OCI-LY7 (cell line): ENCODE results near the gene ATRAID. TPM values are rescaled to one million over a fixed set of nuclear protein-coding genes. Genes with fewer than 3 reads are reported as not detected.
A peak's percentile ranks its signal among the peaks of the same experiment; 100 is the strongest.

Experiments used
- BruUV-seq: library from RNA; stranded (reverse); fragments of 400-500 nt; replicated peaks from 2 replicates; lab custom pipeline; 2021; lab: Mats Ljungman, UMichigan
- CTCF ChIA-PET: fragments of 300-600 bp; sonication (Branson Sonifier 250); formaldehyde crosslinking; loops from one replicate; lab custom pipeline; 2022; ENCODE audit warnings: antibody characterized with exemption; ENCODE audit not compliant: unreplicated experiment; lab: Charles Lee
- POLR2A ChIA-PET: fragments of 300-600 bp; sonication (Branson Sonifier 250); formaldehyde crosslinking; loops from one replicate; lab custom pipeline; 2022; ENCODE audit warnings: antibody characterized with exemption; lab: Charles Lee
- DNase-seq: peaks from one replicate; pipeline ENCODE4 v3.0.0-alpha.2; 2015; ENCODE audit warnings: low spot score
- H2AFZ ChIP-seq: fragments of 200-600 bp; sonication (generic), shearing (Covaris generic); 2 replicates; pipeline ENCODE4 v1.6.1; 2014; ENCODE audit warnings: mild to moderate bottlenecking, antibody characterized with exemption, low read length, moderate library complexity
- H3K27ac ChIP-seq: fragments of 200-600 bp; sonication (generic); 2 replicates; pipeline ENCODE4 v1.5.1; 2014; ENCODE audit warnings: mixed run types, low read depth, mild to moderate bottlenecking, moderate library complexity, low read length, inconsistent platforms; ENCODE audit not compliant: poor library complexity, severe bottlenecking
- H3K36me3 ChIP-seq: fragments of 200-600 bp; sonication (generic); 2 replicates; pipeline ENCODE4 v1.6.1; 2014; ENCODE audit warnings: mild to moderate bottlenecking, antibody characterized with exemption, low read length, moderate library complexity, mixed read lengths; ENCODE audit not compliant: insufficient read depth
- H3K4me1 ChIP-seq: fragments of 200-600 bp; sonication (generic); 2 replicates; pipeline ENCODE4 v1.5.1; 2014; ENCODE audit warnings: mild to moderate bottlenecking, low read length; ENCODE audit not compliant: insufficient read depth, poor library complexity, severe bottlenecking
- H3K4me2 ChIP-seq: fragments of 200-600 bp; sonication (generic); 2 replicates; pipeline ENCODE4 v1.6.1; 2014; ENCODE audit warnings: mild to moderate bottlenecking, low read length
- H3K4me3 ChIP-seq: fragments of 200-600 bp; sonication (generic); 2 replicates; pipeline ENCODE4 v1.5.1; 2014; ENCODE audit warnings: mild to moderate bottlenecking, low read depth, low read length; ENCODE audit not compliant: poor library complexity, severe bottlenecking
- H3K79me2 ChIP-seq: fragments of 200-600 bp; sonication (generic); 2 replicates; pipeline ENCODE4 v1.6.1; 2016; ENCODE audit warnings: low read depth, mild to moderate bottlenecking, low read length, moderate library complexity, mixed read lengths; ENCODE audit not compliant: insufficient read depth
- H3K9me2 ChIP-seq: fragments of 200-600 bp; sonication (generic); 2 replicates; pipeline ENCODE4 v1.6.1; 2016; ENCODE audit warnings: mild to moderate bottlenecking, low read length, mixed read lengths; ENCODE audit not compliant: insufficient read depth
- H3K9me3 ChIP-seq: fragments of 200-600 bp; sonication (generic); 2 replicates; pipeline ENCODE4 v1.6.1; 2014; ENCODE audit warnings: mild to moderate bottlenecking, mixed run types, low read length, mixed read lengths
- H4K20me1 ChIP-seq: fragments of 200-600 bp; sonication (generic); 2 replicates; pipeline ENCODE4 v1.6.1; 2014; ENCODE audit warnings: mild to moderate bottlenecking, antibody characterized with exemption, low read length, moderate library complexity, mixed read lengths; ENCODE audit not compliant: insufficient read depth
- CTCF ChIP-seq: fragments of 200-600 bp; sonication (generic); conservative IDR thresholded peaks from 2 replicates; pipeline ENCODE4 v1.5.1; 2014; ENCODE audit warnings: mild to moderate bottlenecking, antibody characterized with exemption, low read length, moderate library complexity, mixed read lengths
- EZH2phosphoT487 ChIP-seq: fragments of 200-600 bp; sonication (generic); IDR thresholded peaks from 2 replicates; pipeline ENCODE4 v1.6.1; 2018; ENCODE audit warnings: low read depth, borderline replicate concordance, mild to moderate bottlenecking, mixed run types, antibody characterized with exemption, low read length, moderate library complexity, mixed read lengths
- intact Hi-C: fragments of 100-400 bp; cut with micrococcal nuclease; formaldehyde crosslinking; loops from one replicate; pipeline ENCODE4 v1.10.0; 2022; ENCODE audit not compliant: unreplicated experiment
- total RNA-seq, 2 experiments: library from RNA; depleted of rRNA in 1 of 2; stranded (reverse); fragments of >200 nt in 1 of 2; shearing (Covaris generic) in 1 of 2; gene quantifications; 2 replicates each; pipeline ENCODE4 v1.2.3, GENCODE V29; 2014 to 2022

Gene ATRAID
- total RNA-seq, 2 experiments from 2014 or later = 92.7 to 93.3 TPM

DNA sequence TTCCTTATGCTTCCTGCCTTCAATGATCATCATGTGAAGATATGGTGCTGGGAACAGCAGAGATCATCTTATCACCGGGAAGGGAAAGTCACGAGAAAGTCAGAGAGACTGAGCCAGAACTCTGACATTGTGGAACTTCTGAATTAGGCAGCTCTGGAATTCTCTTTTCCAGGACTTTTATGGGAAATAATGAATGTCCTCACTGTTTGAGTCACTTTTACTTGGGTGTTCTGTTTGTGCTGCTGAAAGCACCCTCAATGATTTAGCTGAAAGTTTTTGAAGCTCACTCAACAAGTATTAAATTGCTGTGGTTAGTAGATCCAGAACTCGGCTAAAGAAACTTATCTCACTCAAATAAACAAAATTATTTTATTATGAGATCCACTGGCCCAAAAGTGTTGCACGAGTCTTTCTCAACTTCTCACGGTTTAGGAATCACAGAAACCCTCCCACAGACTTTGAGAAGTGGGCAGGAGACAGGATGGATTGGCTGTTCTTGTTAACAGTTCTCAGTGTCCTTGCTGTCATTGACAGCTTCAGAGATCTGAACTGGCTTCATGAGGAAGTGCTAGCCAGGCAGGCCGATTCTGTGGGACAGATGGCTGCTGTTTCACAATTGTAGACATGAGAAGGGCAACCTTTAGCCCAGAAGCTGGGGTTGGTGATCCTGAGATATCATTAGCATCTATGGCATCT lies 26.4 kb upstream of the ATRAID start:
- peak overlapping the region; percentile 6 for H3K27ac ChIP-seq
- H3K4me3 ChIP-seq = no peak overlapping the region
- peaks cover 25% of the 10 kb centered on the region for H3K4me1 ChIP-seq
- TF ChIP-seq CTCF = no peak
- no peak for TF ChIP-seq EZH2phosphoT487
- no peaks in the 10 kb centered on the region for H3K79me2 ChIP-seq
- ChIA-PET POLR2A (interaction anchor here (0.5 to 3.2 kb wide), 9 partner anchors 10 to 138 kb away, joined by 3 to 24 read pairs (median 4); partner anchors contain the start of gene PREB), CTCF (interaction anchor here (1.1 kb wide), 1 partner anchor 25 kb away, joined by 3 read pairs; no protein-coding TSS in a partner anchor)
- peak overlapping the region; percentile 88 for H2AFZ ChIP-seq
- H3K4me2 ChIP-seq = peak overlapping the region; percentile 43
- no peaks in the 10 kb centered on the region for H3K9me2 ChIP-seq
- peak; percentile 67 for DNase-seq
- intact Hi-C loops = no loop called here
- H4K20me1 ChIP-seq = no peaks in the 10 kb centered on the region
- no peaks in the 10 kb centered on the region for H3K36me3 ChIP-seq
- no peaks in the 10 kb centered on the region for H3K9me3 ChIP-seq
- no TSS peak for BruUV-seq

DNA sequence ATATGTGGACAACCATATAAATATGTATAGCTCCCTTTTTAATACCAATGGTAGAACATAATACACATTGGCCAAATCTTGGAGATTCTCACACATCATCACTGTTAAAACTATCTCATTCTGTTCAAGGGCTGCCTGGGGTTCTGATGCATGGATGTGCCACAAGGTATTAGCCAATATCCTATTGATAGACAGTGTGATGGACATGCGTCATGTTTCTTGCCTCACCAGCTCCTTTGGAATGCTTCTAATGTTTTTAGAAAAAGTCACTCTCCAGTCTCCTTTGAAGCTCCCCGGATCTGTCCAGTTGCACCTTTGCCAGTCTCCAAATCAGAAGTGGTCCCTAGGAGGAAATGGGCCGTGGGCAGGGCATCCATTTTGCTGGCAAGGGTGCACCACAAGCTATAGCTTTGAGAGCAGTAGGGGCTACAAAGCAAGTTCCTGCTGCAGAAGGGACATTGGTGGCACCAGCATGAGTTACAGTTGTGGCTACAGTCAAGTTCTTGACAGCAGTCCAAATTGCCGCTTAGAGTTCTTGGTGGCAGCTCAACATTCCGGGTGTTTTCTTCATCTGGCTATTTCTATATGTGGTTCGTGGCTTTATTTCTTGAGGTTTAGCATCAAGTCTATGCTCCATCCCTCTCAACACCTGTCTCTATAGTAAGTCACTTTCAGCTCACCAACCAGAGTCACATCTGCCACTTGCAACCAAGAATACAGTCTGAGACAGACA lies 25.1 kb upstream of the ATRAID start:
- Histone ChIP-seq H3K9me3 (no peaks in the 10 kb centered on the region), H4K20me1 (no peaks in the 10 kb centered on the region), H3K4me1 (peaks cover 35% of the 10 kb centered on the region), H2AFZ (peak overlapping the region; percentile 24; the same call in 1 of the 2 replicates), H3K9me2 (no peaks in the 10 kb centered on the region), H3K4me3 (no peak overlapping the region), H3K27ac (no peak overlapping the region), H3K79me2 (no peaks in the 10 kb centered on the region), H3K4me2 (no peak overlapping the region), H3K36me3 (no peaks in the 10 kb centered on the region)
- no peak for DNase-seq
- ChIA-PET CTCF (interaction anchor here (1.1 to 1.6 kb wide), 3 partner anchors 11 to 53 kb away, joined by 3 to 6 read pairs (median 4); no protein-coding TSS in a partner anchor), POLR2A (interaction anchor here (0.7 to 3.2 kb wide), 7 partner anchors 11 to 137 kb away, joined by 3 to 24 read pairs (median 6); partner anchors contain the start of gene PREB)
- TF ChIP-seq CTCF = no peak
- no peak for TF ChIP-seq EZH2phosphoT487
- BruUV-seq = no TSS peak
- intact Hi-C loops = no loop called here
